Measurements from ENCODE around the gene EXOC2.

- no peak for TF ChIP-seq POLR2A (IDR thresholded peaks at IDR 0.05; ENCODE audit: borderline replicate concordance, extremely low read depth, insufficient read depth, insufficient read length)
- TF ChIP-seq REST (IDR thresholded peaks at IDR 0.05; ENCODE audit: low read depth) = no peak
- no peak for TF ChIP-seq POLR2AphosphoS5 (IDR thresholded peaks at IDR 0.05; ENCODE audit: low read depth, low read length)
Observed at GRCh38 chr6:704046-704445, 11.1 kb upstream of the EXOC2 start.

Data from HCT116 (cell line).